Cardiac muscle cell (in vitro differentiated cells and primary cell): ENCODE measurements around the gene GPS1. TPM values are rescaled to one million over a fixed set of nuclear protein-coding genes. Genes with fewer than 3 reads are reported as not detected.

Experiments used
- DNase-seq, 2 donors: peaks; one replicate each; pipeline versions ENCODE4 v3.0.0 to v3.0.0-alpha.2; 2010 to 2017; ENCODE audit warnings: low read depth in 1 of 2, low spot score in 1 of 2
- H3K27ac ChIP-seq: fragments of 200-600 bp; sonication (generic); 2 replicates; pipeline ENCODE4 v1.5.1; 2016
- H3K27me3 ChIP-seq: fragments of 200-600 bp; sonication (generic); 2 replicates; pipeline ENCODE4 v1.6.0; 2016; ENCODE audit warnings: control low read depth
- H3K36me3 ChIP-seq: fragments of 200-600 bp; sonication (generic); 2 replicates; pipeline ENCODE4 v1.5.1; 2016; ENCODE audit warnings: control low read depth
- H3K4me1 ChIP-seq: fragments of 200-600 bp; sonication (generic); 2 replicates; pipeline ENCODE4 v1.8.1; 2017; ENCODE audit warnings: low read depth, mild to moderate bottlenecking, mixed run types
- H3K4me3 ChIP-seq: fragments of 200-600 bp; sonication (generic); 2 replicates; pipeline ENCODE4 v1.5.1; 2016; ENCODE audit warnings: mild to moderate bottlenecking
- H3K9me3 ChIP-seq: fragments of 200-600 bp; sonication (generic); 2 replicates; pipeline ENCODE4 v1.5.1; 2017; ENCODE audit warnings: low read depth, mild to moderate bottlenecking, control low read depth
- CTCF ChIP-seq: IDR thresholded peaks from 2 replicates; pipeline ENCODE4 v1.5.1; 2012; ENCODE audit warnings: low read depth, mild to moderate bottlenecking, low read length
- polyA plus RNA-seq: library from polyadenylated mRNA; unstranded; fragments of >200 nt; fragmentation: Nextera tagmentation; extraction: Ambion mirVana; gene quantifications from 2 replicates; pipeline ENCODE4 v1.2.1, GENCODE V29; 2016
- total RNA-seq: library from RNA; depleted of rRNA; stranded (reverse); fragments of >200 nt; gene quantifications from 2 replicates; pipeline ENCODE4 v1.2.3, GENCODE V29; 2016

The GPS1 gene
- total and polyA plus RNA-seq, 2 experiments from 2014 or later = 231 to 257 TPM

- H3K4me1 ChIP-seq = peaks cover 7% of the 10 kb centered on the region
- H3K27ac ChIP-seq = peak overlapping the region; percentile 98
- peaks cover 23% of the 10 kb centered on the region for H3K36me3 ChIP-seq
- H3K9me3 ChIP-seq = no peaks in the 10 kb centered on the region
- peak overlapping the region; percentile 90 for H3K4me3 ChIP-seq
- no peaks in the 10 kb centered on the region for H3K27me3 ChIP-seq
- peak; percentile 77 to 83 for DNase-seq
- no peak for TF ChIP-seq CTCF
These were observed 45.7 kb downstream of the GPS1 start for GRCh38 chr17:82097184-82097918.

DNA sequence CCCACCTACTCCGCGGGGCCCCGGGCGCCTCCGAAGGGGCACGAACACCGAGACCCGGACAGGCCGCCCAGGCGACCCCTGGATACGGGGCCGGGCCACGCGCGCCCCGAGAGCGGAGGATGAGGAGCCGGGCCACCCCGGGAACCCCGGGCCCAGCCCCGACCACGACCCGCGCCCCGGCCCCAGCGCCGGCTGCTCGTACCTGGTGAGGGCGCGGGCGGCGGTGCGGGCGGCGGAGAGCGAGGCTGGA, 46.1 kb downstream of the GPS1 start:
- no peaks in the 10 kb centered on the region for H3K27me3 ChIP-seq
- H3K27ac ChIP-seq = peak overlapping the region; percentile 98
- peaks cover 20% of the 10 kb centered on the region for H3K36me3 ChIP-seq
- no peaks in the 10 kb centered on the region for H3K9me3 ChIP-seq
- TF ChIP-seq CTCF = no peak
- DNase-seq = no peak
- H3K4me3 ChIP-seq = peak overlapping the region; percentile 90
- peaks cover 7% of the 10 kb centered on the region for H3K4me1 ChIP-seq

- H3K4me1 ChIP-seq = peaks cover 12% of the 10 kb centered on the region
- no peaks in the 10 kb centered on the region for H3K9me3 ChIP-seq
- no peaks in the 10 kb centered on the region for H3K27me3 ChIP-seq
- peak; percentile 32 for TF ChIP-seq CTCF
- H3K4me3 ChIP-seq = peak within 1 kb of the TSS; percentile 90
- H3K27ac ChIP-seq = peak within 1 kb of the TSS; percentile 98
- DNase-seq = peak; percentile 98
- peaks cover 15% of the 10 kb centered on the region for H3K36me3 ChIP-seq
These were observed 46.7 kb downstream of the GPS1 start, which contains the start of gene FASN for GRCh38 chr17:82098169-82098938. FASN (minus strand) TSS chr17:82098236; CDS start chr17:82096445, 1,791 bp downstream.

DNA sequence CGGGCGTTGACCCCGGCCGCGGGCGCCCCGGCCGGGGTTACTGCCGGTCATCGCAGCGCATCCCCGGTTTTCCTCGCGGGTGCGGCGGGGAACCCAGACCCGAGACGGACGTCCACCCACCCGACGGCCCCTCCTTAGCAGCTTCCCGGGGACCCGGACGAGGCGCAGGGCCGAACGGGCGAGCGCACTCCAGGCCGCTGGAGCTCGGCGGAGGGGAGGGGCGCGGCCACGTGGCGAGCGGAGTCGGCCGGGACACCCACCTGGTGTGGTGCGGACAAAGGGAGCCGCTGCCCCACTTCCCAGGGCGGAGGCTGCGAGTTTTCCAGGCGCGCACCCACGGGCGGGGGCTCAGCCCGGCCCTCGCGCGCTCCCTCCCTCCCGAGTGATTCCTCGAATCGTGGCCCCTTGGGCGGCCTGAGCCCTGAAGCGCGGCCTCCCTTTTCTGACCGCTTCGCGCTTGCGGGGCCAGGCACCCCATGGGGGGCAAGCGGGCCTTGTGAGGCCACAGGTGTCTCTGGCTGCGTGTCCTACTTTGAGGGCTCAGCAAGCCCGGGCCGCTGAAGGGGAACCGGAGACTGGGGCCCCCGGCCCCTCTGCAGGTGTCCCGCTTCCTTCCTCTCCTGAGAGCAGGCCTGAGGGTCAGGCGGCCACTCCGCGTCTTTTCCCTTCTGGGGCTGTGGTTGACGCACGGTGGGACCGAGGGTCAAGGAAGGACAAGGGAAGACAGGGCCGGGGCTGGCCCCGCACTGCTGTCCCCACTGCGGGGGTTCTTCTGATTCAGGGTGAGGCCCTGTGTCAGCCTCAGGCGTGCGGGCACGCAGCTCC, 47.5 kb downstream of the GPS1 start:
- Histone ChIP-seq H3K4me3 (peak overlapping the region; percentile 46), H3K27ac (peak overlapping the region; percentile 98), H3K9me3 (no peaks in the 10 kb centered on the region), H3K4me1 (peaks cover 20% of the 10 kb centered on the region), H3K36me3 (peaks cover 9% of the 10 kb centered on the region), H3K27me3 (no peaks in the 10 kb centered on the region)
- no peak for DNase-seq
- TF ChIP-seq CTCF = no peak

GRCh38 chr17:82100502-82101298, 49.0 kb downstream of the GPS1 start:
- no peaks in the 10 kb centered on the region for H3K27me3 ChIP-seq
- H3K4me3 ChIP-seq = no peak overlapping the region
- H3K9me3 ChIP-seq = no peaks in the 10 kb centered on the region
- H3K36me3 ChIP-seq = no peaks in the 10 kb centered on the region
- TF ChIP-seq CTCF = no peak
- H3K27ac ChIP-seq = peak overlapping the region; percentile 17
- H3K4me1 ChIP-seq = peaks cover 25% of the 10 kb centered on the region
- no peak for DNase-seq
